Neural cell (in vitro differentiated cells): ENCODE measurements around the gene ITGB2. TPM values are rescaled to one million over a fixed set of nuclear protein-coding genes. Genes with fewer than 3 reads are reported as not detected.

Experiments
- H2AFZ ChIP-seq: fragments of 200-600, 300-800 bp; sonication (generic), shearing (Covaris generic); 2 replicates; pipeline ENCODE4 v1.6.0; 2014; ENCODE audit warnings: low read depth, mild to moderate bottlenecking, antibody characterized with exemption, low read length, moderate library complexity
- H3F3A ChIP-seq: fragments of 200-600 bp; shearing (Covaris generic); 2 replicates; pipeline ENCODE4 v1.6.1; 2016; ENCODE audit warnings: mild to moderate bottlenecking, moderate library complexity, mixed read lengths, antibody characterized with exemption, low read length; ENCODE audit not compliant: insufficient read depth, poor library complexity, severe bottlenecking
- H3K27ac ChIP-seq: fragments of 200-600, 300-800 bp; sonication (generic), shearing (Covaris generic); 2 replicates; pipeline ENCODE4 v1.5.1; 2014; ENCODE audit warnings: mild to moderate bottlenecking, low read length, moderate library complexity
- H3K27me3 ChIP-seq: fragments of 300-800, 200-600 bp; sonication (generic), shearing (Covaris generic); 2 replicates; pipeline ENCODE4 v1.6.0; 2014; ENCODE audit warnings: mild to moderate bottlenecking, low read depth, low read length, moderate library complexity; ENCODE audit not compliant: insufficient read depth
- H3K36me3 ChIP-seq: fragments of 300-800, 200-600 bp; sonication (generic), shearing (Covaris generic); 2 replicates; pipeline ENCODE4 v1.5.1; 2014; ENCODE audit warnings: mild to moderate bottlenecking, antibody characterized with exemption, low read length, moderate library complexity; ENCODE audit not compliant: insufficient read depth
- H3K4me2 ChIP-seq: fragments of 300-800, 200-600 bp; sonication (generic), shearing (Covaris generic); 2 replicates; pipeline ENCODE4 v1.6.0; 2014; ENCODE audit warnings: mild to moderate bottlenecking, low read length
- H3K4me3 ChIP-seq: fragments of 300-800, 200-600 bp; sonication (generic), shearing (Covaris generic); 2 replicates; pipeline ENCODE4 v1.5.1; 2014; ENCODE audit warnings: mild to moderate bottlenecking, low read length, moderate library complexity
- H3K79me2 ChIP-seq: fragments of 200-600 bp; shearing (Covaris generic); replicated peaks from 2 replicates; pipeline ENCODE4 v1.6.0; 2014; ENCODE audit warnings: mild to moderate bottlenecking, low read length, moderate library complexity; ENCODE audit not compliant: insufficient read depth
- H3K9ac ChIP-seq: fragments of 300-800, 200-600 bp; sonication (generic), shearing (Covaris generic); 2 replicates; pipeline ENCODE4 v1.6.1; 2016; ENCODE audit warnings: mild to moderate bottlenecking, low read length, mixed read lengths
- H3K9me2 ChIP-seq: fragments of 200-600 bp; shearing (Covaris generic); 2 replicates; pipeline ENCODE4 v1.6.1; 2016; ENCODE audit warnings: mild to moderate bottlenecking, low read length, mixed read lengths; ENCODE audit not compliant: insufficient read depth
- H3K9me3 ChIP-seq: fragments of 200-600, 300-800 bp; sonication (generic), shearing (Covaris generic); 2 replicates; pipeline ENCODE4 v1.6.1; 2016; ENCODE audit warnings: mild to moderate bottlenecking, mixed run types, low read length, moderate library complexity, mixed read lengths
- H4K20me1 ChIP-seq: fragments of 200-600 bp; shearing (Covaris generic); 2 replicates; pipeline ENCODE4 v1.6.1; 2016; ENCODE audit warnings: mild to moderate bottlenecking, mixed run types; ENCODE audit not compliant: insufficient read depth
- CTCF ChIP-seq: fragments of 450-650 bp; IDR thresholded peaks from 2 replicates; pipeline ENCODE4 v1.5.1; 2014; ENCODE audit warnings: antibody characterized with exemption, mild to moderate bottlenecking, moderate library complexity; ENCODE audit not compliant: poor library complexity, severe bottlenecking
- EP300 ChIP-seq: fragments of 450-650 bp; conservative IDR thresholded peaks from 2 replicates; pipeline ENCODE4 v1.6.1; 2014; ENCODE audit warnings: antibody characterized with exemption, mild to moderate bottlenecking, moderate library complexity; ENCODE audit not compliant: poor library complexity, severe bottlenecking
- EZH2 ChIP-seq: fragments of 200-600, 300-800 bp; shearing (Covaris generic), sonication (generic); IDR thresholded peaks from 2 replicates; pipeline ENCODE4 v1.6.1; 2014; ENCODE audit warnings: antibody characterized with exemption, low read length, borderline replicate concordance, mild to moderate bottlenecking; ENCODE audit not compliant: insufficient read depth, poor library complexity, severe bottlenecking
- MXI1 ChIP-seq: fragments of 450-650 bp; conservative IDR thresholded peaks from 2 replicates; pipeline ENCODE4 v1.6.1; 2014; ENCODE audit warnings: antibody characterized with exemption, mild to moderate bottlenecking; ENCODE audit not compliant: poor library complexity, severe bottlenecking
- POLR2AphosphoS5 ChIP-seq: IDR thresholded peaks from 2 replicates; pipeline ENCODE4 v1.6.1; 2012
- RAD21 ChIP-seq: fragments of 450-650 bp; conservative IDR thresholded peaks from 2 replicates; pipeline ENCODE4 v1.6.1; 2014; ENCODE audit warnings: antibody characterized with exemption, mild to moderate bottlenecking, moderate library complexity
- REST ChIP-seq: IDR thresholded peaks from 2 replicates; pipeline ENCODE4 v1.6.1; 2012; ENCODE audit warnings: borderline replicate concordance
- SMC3 ChIP-seq: fragments of 450-650 bp; conservative IDR thresholded peaks from 2 replicates; pipeline ENCODE4 v1.6.1; 2014; ENCODE audit warnings: antibody characterized with exemption, mild to moderate bottlenecking, moderate library complexity; ENCODE audit not compliant: poor library complexity
- TAF1 ChIP-seq: IDR thresholded peaks from 2 replicates; pipeline ENCODE4 v1.6.1; 2012; ENCODE audit warnings: low read depth
- polyA plus RNA-seq: library from polyadenylated mRNA; depleted of rRNA; stranded (reverse); fragments of >200 nt; gene quantifications from 2 replicates; pipeline ENCODE4 v1.2.3, GENCODE V29; 2014

The ITGB2 gene
- polyA plus RNA-seq, 1 donor from 2014 or later, result not detected

- H2AFZ ChIP-seq, result no peak overlapping the region
- H3K36me3 ChIP-seq, result no peaks in the 10 kb centered on the region
- H3K4me2 ChIP-seq, result no peak overlapping the region
- H3K4me3 ChIP-seq, result no peak overlapping the region
- H3K9ac ChIP-seq, result no peak overlapping the region
- no peaks in the 10 kb centered on the region for H3K27me3 ChIP-seq
- no peaks in the 10 kb centered on the region for H3K9me2 ChIP-seq
- TF ChIP-seq EP300 (no peak), EZH2 (no peak), POLR2AphosphoS5 (no peak), MXI1 (no peak), RAD21 (no peak), TAF1 (no peak), REST (no peak)
- no peaks in the 10 kb centered on the region for H3F3A ChIP-seq
- H3K79me2 ChIP-seq, result no peaks in the 10 kb centered on the region
- no peak overlapping the region for H3K27ac ChIP-seq
- no peaks in the 10 kb centered on the region for H3K9me3 ChIP-seq
- no peaks in the 10 kb centered on the region for H4K20me1 ChIP-seq
Observed at GRCh38 chr21:44842087-44842486, 78.6 kb downstream of the ITGB2 start.

- H3K27me3 ChIP-seq, result no peaks in the 10 kb centered on the region
- H2AFZ ChIP-seq, result no peak overlapping the region
- H3K4me3 ChIP-seq, result no peak overlapping the region
- no peaks in the 10 kb centered on the region for H3K36me3 ChIP-seq
- H3K4me2 ChIP-seq, result no peak overlapping the region
- H3K79me2 ChIP-seq, result no peaks in the 10 kb centered on the region
- no peaks in the 10 kb centered on the region for H3K9me3 ChIP-seq
- TF ChIP-seq EP300 (no peak), RAD21 (no peak), TAF1 (no peak)
- no peaks in the 10 kb centered on the region for H3F3A ChIP-seq
- no peaks in the 10 kb centered on the region for H4K20me1 ChIP-seq
- no peak overlapping the region for H3K9ac ChIP-seq
- H3K27ac ChIP-seq, result no peak overlapping the region
- no peaks in the 10 kb centered on the region for H3K9me2 ChIP-seq
Observed at GRCh38 chr21:44840771-44841170, 79.9 kb downstream of the ITGB2 start.

- no peaks in the 10 kb centered on the region for H3K9me3 ChIP-seq
- no peaks in the 10 kb centered on the region for H3K79me2 ChIP-seq
- no peak overlapping the region for H3K9ac ChIP-seq
- TF ChIP-seq POLR2AphosphoS5 (no peak), EZH2 (no peak), SMC3 (no peak), EP300 (no peak), MXI1 (no peak), RAD21 (no peak), REST (no peak), TAF1 (no peak), CTCF (no peak)
- no peaks in the 10 kb centered on the region for H3K9me2 ChIP-seq
- no peaks in the 10 kb centered on the region for H3K27me3 ChIP-seq
- H3K4me3 ChIP-seq, result no peak overlapping the region
- H3K36me3 ChIP-seq, result no peaks in the 10 kb centered on the region
- no peak overlapping the region for H2AFZ ChIP-seq
- H3K27ac ChIP-seq, result no peak overlapping the region
- no peak overlapping the region for H3K4me2 ChIP-seq
- H4K20me1 ChIP-seq, result no peaks in the 10 kb centered on the region
- H3F3A ChIP-seq, result no peaks in the 10 kb centered on the region
Observed at GRCh38 chr21:44838951-44839350, 81.7 kb downstream of the ITGB2 start.
